Loucy (cell line): ENCODE measurements around the gene PDK2.

ENCODE experiments used
- CTCF ChIP-seq: fragments of 200-600 bp; sonication (generic); conservative IDR thresholded peaks from 2 replicates; pipeline ENCODE4 v1.5.1; 2014; ENCODE audit warnings: mild to moderate bottlenecking, antibody characterized with exemption, low read length
- EZH2phosphoT487 ChIP-seq: fragments of 200-600 bp; IDR thresholded peaks from 2 replicates; pipeline ENCODE4 v1.6.1; 2018; ENCODE audit warnings: antibody characterized with exemption, mild to moderate bottlenecking, moderate library complexity, borderline replicate concordance

GRCh38 chr17:50135316-50136095 lies 40.4 kb downstream of the PDK2 start:
- no peak for TF ChIP-seq CTCF
- no peak for TF ChIP-seq EZH2phosphoT487
